ENCODE measurements around the gene MINDY4B.

Gene MINDY4B

GRCh38 chr3:150843241-150843640 lies 62.0 kb downstream of the MINDY4B start:
- no peak for DNase-seq

GRCh38 chr3:150840802-150841515 lies 64.3 kb downstream of the MINDY4B start:
- DNase-seq: no peak

GRCh38 chr3:150830745-150831144 lies 74.5 kb downstream of the MINDY4B start:
- DNase-seq: no peak

GRCh38 chr3:150830094-150830681 lies 75.1 kb downstream of the MINDY4B start:
- DNase-seq: peak; percentile 22 to 43

- DNase-seq: no peak
Observed at GRCh38 chr3:150829408-150829807, 75.8 kb downstream of the MINDY4B start.

- DNase-seq: no peak
Observed at GRCh38 chr3:150828997-150829396, 76.2 kb downstream of the MINDY4B start.

GRCh38 chr3:150828261-150828660 lies 77.0 kb downstream of the MINDY4B start:
- DNase-seq: no peak

GRCh38 chr3:150826466-150827282 lies 78.6 kb downstream of the MINDY4B start:
- DNase-seq: no peak

GRCh38 chr3:150825916-150826377 lies 79.3 kb downstream of the MINDY4B start:
- no peak for DNase-seq

GRCh38 chr3:150825192-150825915 lies 79.9 kb downstream of the MINDY4B start:
- DNase-seq: no peak

- no peak for DNase-seq
Observed at GRCh38 chr3:150823277-150823676, 82.0 kb downstream of the MINDY4B start.

GRCh38 chr3:150822636-150823035 lies 82.6 kb downstream of the MINDY4B start:
- no peak for DNase-seq
